Ovary (tissue), 9 donors: ENCODE results near the gene AARS1. TPM values are rescaled to one million over a fixed set of nuclear protein-coding genes. Genes with fewer than 3 reads are reported as not detected.

ENCODE experiments used
- DNase-seq, 5 donors: peaks; one replicate each; pipeline ENCODE4 v3.0.0-alpha.2; 2019 to 2020
- H3K27ac ChIP-seq, 2 donors: fragments of 200-600 bp; one replicate each; pipeline versions ENCODE4 v1.5.1 to v1.8.0; 2019 to 2022
- H3K27me3 ChIP-seq: fragments of 200-600 bp; one replicate; pipeline ENCODE4 v1.8.0; 2022
- H3K36me3 ChIP-seq: fragments of 200-600 bp; sonication (generic); one replicate; pipeline ENCODE4 v1.5.1; 2019
- H3K4me1 ChIP-seq: one replicate; pipeline ENCODE4 v1.8.1; 2013; ENCODE audit warnings: mild to moderate bottlenecking, moderate library complexity; ENCODE audit not compliant: insufficient read depth
- H3K4me3 ChIP-seq: fragments of 200-600 bp; sonication (generic); one replicate; pipeline ENCODE4 v1.5.1; 2017
- H3K9me3 ChIP-seq, 2 donors: fragments of 200-600 bp in 1 of 2; sonication (generic) in 1 of 2; one replicate each; pipeline versions ENCODE4 v1.5.1 to v1.8.1; 2013 to 2019; ENCODE audit warnings: mild to moderate bottlenecking in 1 of 2, moderate library complexity in 1 of 2
- CTCF ChIP-seq, 3 donors: fragments of 450-650 bp in 2 of 3; fragments of 200-600 bp in 1 of 3; IDR thresholded peaks; one replicate each; pipeline versions ENCODE4 v1.5.1 to v1.8.0; 2016 to 2022; ENCODE audit warnings: antibody characterized with exemption in 3 of 3, mild to moderate bottlenecking in 1 of 3
- EP300 ChIP-seq: sonication (generic); formaldehyde crosslinking; IDR thresholded peaks from one replicate; pipeline ENCODE4 v1.6.1; 2017; ENCODE audit warnings: antibody characterized with exemption
- POLR2A ChIP-seq: fragments of 450-650 bp; IDR thresholded peaks from one replicate; pipeline ENCODE4 v1.6.1; 2017; ENCODE audit warnings: antibody characterized with exemption, mild to moderate bottlenecking, moderate library complexity
- WGBS, 3 donors: extraction: QIAGEN DNeasy Blood & Tissue Kit in 1 of 3; methylation state at CpG; one replicate each; pipeline versions ENCODE4 v1.1.5 to v1.1.7; 2013 to 2017; 5-methylcytosine and 5-hydroxymethylcytosine counted together
- intact Hi-C, 4 donors: fragments of 100-400 bp; cut with DNase I; formaldehyde crosslinking; loops; one replicate each; pipeline versions ENCODE4 v1.11.0 to v1.15.1; 2022 to 2023
- polyA plus RNA-seq, 2 donors: library from polyadenylated mRNA; stranded (reverse); fragments of 200-250 nt in 1 of 2; fragments of 350-450 nt in 1 of 2; fragmentation: Illumina TruSeq in 1 of 2; extraction: RNeasy Lipid Tissue Mini Kit (QIAGEN cat#74804) in 1 of 2; gene quantifications; one replicate each; pipeline ENCODE4 v1.2.3, GENCODE V29; 2013 to 2014
- total RNA-seq, 7 donors: library from RNA; depleted of rRNA in 2 of 7; stranded (reverse); fragments of >200 nt in 2 of 7; fragmentation: NEBNext Ultra II Directional in 3 of 7; extraction: Animal tissue kit (Norgen Biotek cat#: 25700) in 3 of 7; gene quantifications; one replicate each; pipeline versions ENCODE4 v1.1.0 to v1.2.4, GENCODE V29; 2016 to 2023
- donor health status: DM: no; HTN: no; CAD: no; lungs with moderate emphysema.
- donor health status: DM: no; HTN: no; CAD: no.
- donor health status: Bipolar disorder and iron deficiency.
- donor health status: DM: yes; HTN: yes; CAD: no.
- donor health status: DM: no; HTN: no; CAD: no.
- donor health status: DM: yes; HTN: yes; CAD: no.

The AARS1 gene
- total and polyA plus RNA-seq, 9 donors = 26.7 to 280 (median 60.3) TPM

GRCh38 chr16:70255574-70255973 lies 33.7 kb downstream of the AARS1 start:
- WGBS, 3 donors = 89 to 91% (median 90%) methylated on average over 9 of the region's 9 CpGs
- Histone ChIP-seq H3K4me1 (no peaks in the 10 kb centered on the region), H3K27ac (no peak overlapping the region), H3K9me3 (no peaks in the 10 kb centered on the region), H3K27me3 (no peaks in the 10 kb centered on the region), H3K4me3 (no peak overlapping the region), H3K36me3 (no peaks in the 10 kb centered on the region)
- TF ChIP-seq EP300 (no peak), POLR2A (no peak), CTCF (IDR thresholded peaks at IDR 0.05) (no peak)
- intact Hi-C loops = no loop called here
- no peak for DNase-seq

- TF ChIP-seq EP300 (no peak), POLR2A (no peak), CTCF (IDR thresholded peaks at IDR 0.05) (no peak)
- Histone ChIP-seq H3K9me3 (no peaks in the 10 kb centered on the region), H3K4me3 (no peak overlapping the region), H3K27ac (no peak overlapping the region), H3K27me3 (no peaks in the 10 kb centered on the region), H3K4me1 (peaks cover 2% of the 10 kb centered on the region), H3K36me3 (no peaks in the 10 kb centered on the region)
- no peak for DNase-seq
- 92 to 94% (median 94%) methylated on average over 12 of the region's 12 CpGs for WGBS, 3 donors
- intact Hi-C loops = no loop called here
Measured at GRCh38 chr16:70254965-70255286, 34.4 kb downstream of the AARS1 start.

DNA sequence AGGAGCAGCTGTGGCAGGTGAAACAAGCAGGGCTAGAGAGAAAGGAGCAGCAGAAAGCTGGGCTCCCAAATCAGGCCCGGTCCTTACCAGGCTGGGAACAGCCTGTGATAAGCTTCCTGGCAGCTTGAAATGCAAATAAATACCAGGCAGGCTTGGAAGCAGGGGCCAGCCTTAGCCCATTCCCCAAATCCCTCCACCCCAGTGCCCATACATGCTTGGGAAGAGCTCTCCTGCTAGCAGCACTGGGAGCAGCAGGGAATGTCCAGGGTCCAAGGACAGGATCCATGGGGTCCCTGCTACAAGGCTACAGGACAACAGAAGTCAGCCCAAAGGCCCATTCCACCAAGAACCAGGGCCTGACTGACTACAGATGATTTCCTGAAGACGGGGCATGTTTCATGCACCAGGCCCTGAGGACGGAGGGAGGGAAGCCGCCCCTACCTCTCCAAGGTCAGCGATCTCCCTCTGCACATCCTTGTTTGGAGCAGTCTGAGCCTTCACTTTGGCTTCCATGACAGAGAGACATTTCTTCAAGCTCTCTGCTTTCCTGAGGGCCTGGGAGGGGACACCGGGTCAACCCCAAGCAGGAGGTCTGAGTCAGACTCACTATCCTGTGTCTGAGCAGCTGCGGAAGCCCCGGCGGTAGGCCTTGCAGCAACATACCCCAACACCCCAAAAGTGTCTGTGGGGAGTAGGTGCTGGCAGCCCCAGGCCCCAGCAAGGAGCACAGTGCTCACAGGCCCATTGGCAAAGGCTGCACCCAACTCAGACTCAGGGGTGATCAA lies 34.9 kb downstream of the AARS1 start:
- no peaks in the 10 kb centered on the region for H3K9me3 ChIP-seq
- no peaks in the 10 kb centered on the region for H3K36me3 ChIP-seq
- H3K4me3 ChIP-seq = no peak overlapping the region
- no peak overlapping the region for H3K27ac ChIP-seq
- H3K27me3 ChIP-seq = no peaks in the 10 kb centered on the region
- H3K4me1 ChIP-seq = peaks cover 2% of the 10 kb centered on the region
- TF ChIP-seq EP300 = no peak
- no peak for TF ChIP-seq CTCF (IDR thresholded peaks at IDR 0.05)
- no peak for TF ChIP-seq POLR2A
- no peak for DNase-seq
- intact Hi-C loops = no loop called here
- 81 to 87% (median 83%) methylated on average over 9 of the region's 9 CpGs for WGBS, 3 donors

GRCh38 chr16:70253291-70254106 lies 35.8 kb downstream of the AARS1 start:
- no peak for DNase-seq
- Histone ChIP-seq H3K36me3 (no peaks in the 10 kb centered on the region), H3K27ac (no peak overlapping the region), H3K4me1 (peaks cover 2% of the 10 kb centered on the region), H3K9me3 (no peaks in the 10 kb centered on the region), H3K4me3 (no peak overlapping the region), H3K27me3 (no peaks in the 10 kb centered on the region)
- 70 to 76% (median 71%) methylated on average over 16 of the region's 16 CpGs for WGBS, 3 donors
- TF ChIP-seq EP300 = no peak
- no peak for TF ChIP-seq POLR2A
- TF ChIP-seq CTCF (IDR thresholded peaks at IDR 0.05) = no peak
- intact Hi-C loops = loop anchor here in 1 of 4 donors (2.0 kb wide), 1 partner anchor 35 kb away; the partner anchor contains the start of gene AARS1
